GM12864 (cell line): Measurements from ENCODE around the gene CYSTM1.

Experiments
- DNase-seq: peaks from one replicate; pipeline ENCODE4 v3.0.0-alpha.2; 2011; ENCODE audit warnings: low read depth
- H3K4me3 ChIP-seq: 2 replicates; pipeline ENCODE4 v1.5.1; 2011; ENCODE audit warnings: mild to moderate bottlenecking, low read depth, low read length, control low read depth
- CTCF ChIP-seq: IDR thresholded peaks from 2 replicates; pipeline ENCODE4 v1.5.1; 2011; ENCODE audit warnings: low read depth, mild to moderate bottlenecking, moderate library complexity, low read length, control low read depth, inconsistent platforms; ENCODE audit errors: missing control alignments

The CYSTM1 gene

GRCh38 chr5:140239939-140240700, 65.1 kb downstream of the CYSTM1 start:
- DNase-seq, result no peak
- peak; percentile 82 for TF ChIP-seq CTCF
- H3K4me3 ChIP-seq, result no peak overlapping the region

GRCh38 chr5:140240987-140241706, 66.2 kb downstream of the CYSTM1 start:
- no peak for TF ChIP-seq CTCF
- no peak for DNase-seq

GRCh38 chr5:140242099-140242498, 67.1 kb downstream of the CYSTM1 start:
- no peak for TF ChIP-seq CTCF
- H3K4me3 ChIP-seq, result no peak overlapping the region
- DNase-seq, result no peak

More at GRCh38 chr5:140240987-140241706, 66.2 kb downstream of the CYSTM1 start:
- no peak overlapping the region for H3K4me3 ChIP-seq

- TF ChIP-seq CTCF, result no peak
- DNase-seq, result no peak
- no peak overlapping the region for H3K4me3 ChIP-seq
Observed at GRCh38 chr5:140242890-140243585, 68.0 kb downstream of the CYSTM1 start.

- DNase-seq, result no peak
- TF ChIP-seq CTCF, result no peak
- H3K4me3 ChIP-seq, result no peak overlapping the region
Observed at GRCh38 chr5:140243706-140244250, 68.8 kb downstream of the CYSTM1 start.

- peak; percentile 44 for DNase-seq
- TF ChIP-seq CTCF, result peak; percentile 77
- H3K4me3 ChIP-seq, result no peak overlapping the region
Observed at GRCh38 chr5:140244525-140245025, 69.6 kb downstream of the CYSTM1 start.
